Activated effector memory CD4-positive, alpha-beta T cell treated with Interleukin-2 at 50 U/mL for 16 hours (primary cell): Measurements from ENCODE around the gene MYEOV.

Experiments used
- DNase-seq: peaks from one replicate; pipeline ENCODE4 v3.0.0-alpha.2; 2020

Gene MYEOV

GRCh38 chr11:69302447-69303020, 8.6 kb downstream of the MYEOV start:
- no peak for DNase-seq

DNA sequence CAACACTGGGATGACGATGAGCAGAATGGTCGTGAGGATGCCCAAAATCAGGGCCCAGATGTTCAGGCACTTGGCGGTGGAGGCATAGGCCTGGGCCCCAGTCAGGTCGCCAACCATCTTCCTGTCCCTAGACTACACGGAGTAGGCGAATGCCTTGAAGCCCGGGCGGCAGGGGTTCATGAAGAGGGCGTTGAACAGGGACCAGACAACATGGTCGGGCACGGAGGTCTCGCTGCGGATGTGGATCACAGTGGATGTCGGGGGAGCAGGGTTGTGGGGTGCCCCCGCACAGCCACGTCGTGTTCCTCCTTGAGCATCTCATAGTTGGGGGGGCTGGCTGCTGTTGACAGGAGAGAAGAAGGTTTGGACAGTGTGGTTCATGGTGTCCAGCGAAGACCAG, 9.5 kb downstream of the MYEOV start:
- no peak for DNase-seq

DNA sequence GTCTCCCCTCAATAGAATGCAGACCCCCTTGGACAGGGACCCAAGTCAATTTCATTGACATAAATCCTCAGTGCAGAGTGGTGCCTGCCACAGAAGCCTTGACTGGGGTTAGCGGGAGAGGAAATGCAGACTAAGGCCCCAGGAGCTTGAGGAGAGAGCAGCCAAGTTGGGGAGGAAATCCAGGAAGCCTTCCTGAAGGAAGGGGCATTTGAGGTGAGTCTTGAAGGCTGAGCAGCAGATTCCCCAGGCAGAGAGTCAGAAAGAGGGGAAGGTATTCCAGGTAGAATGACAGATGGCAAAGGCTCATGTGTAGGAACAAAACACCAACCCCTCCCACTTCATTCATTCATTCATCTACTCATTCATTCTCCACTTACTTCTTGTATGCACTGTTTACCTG, 10.3 kb downstream of the MYEOV start:
- DNase-seq = no peak

GRCh38 chr11:69304686-69305085, 10.7 kb downstream of the MYEOV start:
- no peak for DNase-seq

- no peak for DNase-seq
Measured at GRCh38 chr11:69305885-69306540, 12.1 kb downstream of the MYEOV start.

DNA sequence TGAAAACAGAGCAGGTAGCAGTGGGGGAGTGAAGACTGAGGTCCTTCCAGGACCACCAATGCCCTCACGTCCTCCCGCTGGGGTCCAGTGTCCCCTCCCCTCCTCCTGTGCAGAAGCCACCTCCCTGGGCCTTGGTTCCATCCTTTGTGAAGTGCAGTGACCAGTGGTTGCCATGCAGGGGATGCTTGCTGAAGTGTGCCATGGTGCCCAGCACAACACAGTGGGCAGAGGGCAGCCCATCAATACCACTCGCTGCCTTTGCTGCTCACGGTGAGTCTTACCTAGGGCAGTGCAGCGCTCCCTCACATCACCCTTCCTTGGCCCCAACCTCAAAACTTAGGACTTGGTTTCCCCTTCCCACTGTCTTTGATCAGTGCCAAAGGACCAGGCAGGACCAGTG, 12.9 kb downstream of the MYEOV start:
- DNase-seq = no peak

- no peak for DNase-seq
Measured at GRCh38 chr11:69307421-69307820, 13.5 kb downstream of the MYEOV start.

DNA sequence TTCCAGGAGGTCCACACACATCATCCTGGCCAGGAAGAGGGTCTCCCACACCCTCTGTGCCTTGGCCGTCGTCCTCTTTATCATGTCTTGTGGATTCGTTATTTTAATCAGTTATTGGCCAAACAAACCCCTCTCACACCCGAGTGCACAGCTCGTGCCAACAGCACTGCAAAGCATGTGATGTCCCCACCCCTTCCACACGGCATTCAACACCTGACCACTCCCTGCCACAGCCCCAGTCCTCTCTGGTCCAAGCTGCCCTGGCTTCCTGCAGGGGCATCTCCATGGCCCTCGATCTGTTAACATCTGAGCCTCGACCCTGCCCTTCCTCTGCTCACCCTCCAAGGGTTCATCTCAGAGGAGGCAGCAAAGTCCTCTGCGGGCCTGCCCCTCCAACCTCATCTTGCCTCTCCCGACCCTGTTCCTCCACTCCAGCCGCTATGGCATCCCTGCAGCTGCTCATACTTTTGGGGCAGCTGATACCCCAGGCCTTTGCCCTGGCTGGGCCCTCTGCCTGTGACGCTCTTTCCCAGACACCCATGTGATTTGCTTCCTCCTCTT, 14.0 kb downstream of the MYEOV start:
- no peak for DNase-seq

DNA sequence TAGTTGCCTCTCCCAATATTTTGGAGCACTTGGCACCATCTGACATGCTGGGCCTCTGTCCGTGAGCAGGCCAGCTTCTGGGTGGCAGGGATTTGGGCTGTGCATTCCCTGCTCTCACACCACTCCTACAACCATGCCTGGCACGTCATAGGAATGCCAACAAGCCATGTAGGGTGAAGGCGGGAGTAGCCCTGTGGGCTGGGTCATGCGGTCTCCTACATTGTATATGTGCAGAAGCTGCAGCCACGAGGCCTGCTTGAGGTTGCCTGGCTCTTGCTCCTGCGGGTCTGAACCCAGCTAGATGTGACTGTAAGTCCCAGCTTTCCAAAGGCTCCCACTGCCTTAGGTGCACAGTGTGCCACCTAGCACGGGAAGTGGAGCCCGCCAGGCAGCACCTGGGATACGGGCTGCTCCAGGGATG, 14.5 kb downstream of the MYEOV start:
- no peak for DNase-seq

- no peak for DNase-seq
Measured at GRCh38 chr11:69308936-69309615, 15.1 kb downstream of the MYEOV start.

GRCh38 chr11:69309631-69310280, 15.8 kb downstream of the MYEOV start:
- no peak for DNase-seq

DNA sequence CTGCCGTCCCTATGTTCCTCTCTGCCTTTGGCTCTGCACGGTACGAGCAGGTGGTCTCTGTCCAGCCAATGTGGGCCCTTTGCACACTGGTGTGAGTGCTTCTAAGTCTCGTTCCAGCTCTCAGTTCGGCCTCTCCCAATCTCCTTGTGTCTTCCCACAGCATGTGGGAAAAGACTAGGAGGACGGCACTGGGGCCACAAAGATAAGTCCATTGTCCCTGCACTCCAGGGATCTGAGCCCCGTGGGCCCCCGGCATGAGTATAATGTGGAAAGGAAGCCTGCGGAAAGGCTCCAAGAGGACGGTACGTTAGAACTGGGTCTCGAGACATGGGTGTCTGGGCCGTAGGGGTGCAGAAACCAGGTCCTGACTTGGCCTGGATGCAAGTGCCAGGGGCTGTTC, 16.4 kb downstream of the MYEOV start:
- no peak for DNase-seq

- DNase-seq = no peak
Measured at GRCh38 chr11:69310934-69311766, 17.2 kb downstream of the MYEOV start.

- no peak for DNase-seq
Measured at GRCh38 chr11:69311767-69312385, 17.9 kb downstream of the MYEOV start.

DNA sequence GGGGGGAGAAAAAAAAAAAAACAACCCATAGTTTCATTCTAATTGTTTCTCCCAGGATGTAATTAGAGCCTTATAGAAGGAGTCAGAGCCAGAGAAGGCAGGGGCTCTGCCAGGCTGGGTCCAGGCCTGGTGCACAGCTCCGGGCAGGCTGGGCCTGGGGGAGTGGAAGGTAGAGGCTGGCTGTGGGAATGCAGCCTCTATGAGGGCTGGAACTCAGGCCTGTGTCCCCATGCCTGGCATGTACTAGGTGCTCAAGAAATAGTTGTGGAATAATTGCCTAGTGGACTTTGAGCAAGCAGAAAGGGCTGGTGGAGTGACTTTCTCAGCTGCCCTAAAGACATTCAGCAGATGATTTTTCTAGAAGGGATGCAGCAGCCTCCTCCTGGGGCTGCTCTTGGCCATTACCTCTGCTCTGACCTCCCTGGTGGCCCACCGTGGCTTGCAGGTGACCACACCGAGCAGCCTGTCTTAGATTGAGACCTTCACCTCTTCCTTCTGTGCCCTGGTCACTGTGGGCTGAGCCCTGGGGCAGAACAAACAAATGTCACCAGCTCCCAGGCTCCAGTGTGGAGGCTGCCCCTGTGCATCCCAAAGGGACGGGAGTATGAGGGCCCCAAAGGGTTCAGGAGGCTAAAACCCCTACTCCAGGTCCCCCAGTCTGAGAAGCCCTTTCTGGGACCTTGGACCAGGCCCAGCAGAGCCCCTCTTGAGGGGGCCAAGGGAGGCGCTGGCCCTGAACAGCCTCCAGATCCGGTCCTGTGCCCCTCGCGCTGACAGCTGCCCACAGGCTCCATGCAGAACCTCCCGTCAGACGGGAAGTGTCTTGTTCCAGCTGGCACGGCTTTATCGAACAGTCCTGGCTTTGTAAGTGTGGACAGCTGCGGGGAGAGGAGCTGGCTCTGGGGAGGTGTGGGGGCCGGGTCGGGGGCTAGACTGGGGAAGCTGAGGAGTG, 18.8 kb downstream of the MYEOV start:
- no peak for DNase-seq

DNA sequence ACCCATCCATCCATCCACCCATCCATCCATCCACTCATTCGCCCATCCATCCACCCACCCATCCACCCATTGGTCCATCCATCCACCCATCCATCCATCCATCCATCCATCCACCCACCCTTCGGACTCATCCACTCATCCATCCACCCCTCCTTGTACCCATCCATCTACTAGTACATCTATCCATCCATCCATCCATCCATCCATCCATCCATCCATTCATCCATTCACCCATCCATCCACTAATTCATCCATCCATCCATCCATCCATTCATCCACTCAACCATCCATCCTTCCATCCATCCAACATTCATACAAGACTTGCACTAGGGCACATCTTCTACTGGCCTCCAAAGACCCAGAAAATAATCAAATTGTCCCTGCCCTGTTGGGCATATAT, 20.0 kb downstream of the MYEOV start:
- no peak for DNase-seq

- no peak for DNase-seq
Measured at GRCh38 chr11:69314555-69314954, 20.6 kb downstream of the MYEOV start.

DNA sequence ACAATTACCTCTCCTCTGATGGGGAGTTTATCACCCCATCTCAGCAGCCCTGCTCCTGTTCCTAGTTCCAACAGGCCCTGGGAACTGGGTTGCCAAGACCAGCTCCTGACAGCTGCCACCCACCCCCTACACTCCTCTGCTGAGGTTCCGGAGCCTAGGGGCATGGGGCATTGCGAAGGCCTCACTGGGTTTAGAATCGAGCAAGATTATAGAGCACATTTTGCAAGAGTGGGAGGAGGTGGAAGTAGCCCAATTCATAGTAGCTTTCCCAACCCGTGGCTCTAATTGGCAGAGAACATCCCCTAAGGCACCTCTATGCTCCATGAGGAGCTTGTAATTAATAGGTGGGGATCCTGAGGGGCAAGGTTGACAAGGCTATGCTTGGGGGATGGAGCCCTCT, 23.0 kb downstream of the MYEOV start:
- DNase-seq = no peak

GRCh38 chr11:69317401-69318092, 23.6 kb downstream of the MYEOV start:
- DNase-seq = no peak

- no peak for DNase-seq
Measured at GRCh38 chr11:69318093-69318420, 24.1 kb downstream of the MYEOV start.
